ENCODE measurements around the gene TMEM63C.

Gene TMEM63C, protein sequence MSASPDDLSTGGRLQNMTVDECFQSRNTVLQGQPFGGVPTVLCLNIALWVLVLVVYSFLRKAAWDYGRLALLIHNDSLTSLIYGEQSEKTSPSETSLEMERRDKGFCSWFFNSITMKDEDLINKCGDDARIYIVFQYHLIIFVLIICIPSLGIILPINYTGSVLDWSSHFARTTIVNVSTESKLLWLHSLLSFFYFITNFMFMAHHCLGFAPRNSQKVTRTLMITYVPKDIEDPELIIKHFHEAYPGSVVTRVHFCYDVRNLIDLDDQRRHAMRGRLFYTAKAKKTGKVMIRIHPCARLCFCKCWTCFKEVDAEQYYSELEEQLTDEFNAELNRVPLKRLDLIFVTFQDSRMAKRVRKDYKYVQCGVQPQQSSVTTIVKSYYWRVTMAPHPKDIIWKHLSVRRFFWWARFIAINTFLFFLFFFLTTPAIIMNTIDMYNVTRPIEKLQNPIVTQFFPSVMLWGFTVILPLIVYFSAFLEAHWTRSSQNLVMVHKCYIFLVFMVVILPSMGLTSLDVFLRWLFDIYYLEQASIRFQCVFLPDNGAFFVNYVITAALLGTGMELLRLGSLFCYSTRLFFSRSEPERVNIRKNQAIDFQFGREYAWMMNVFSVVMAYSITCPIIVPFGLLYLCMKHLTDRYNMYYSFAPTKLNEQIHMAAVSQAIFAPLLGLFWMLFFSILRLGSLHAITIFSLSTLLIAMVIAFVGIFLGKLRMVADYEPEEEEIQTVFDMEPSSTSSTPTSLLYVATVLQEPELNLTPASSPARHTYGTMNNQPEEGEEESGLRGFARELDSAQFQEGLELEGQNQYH

DNA sequence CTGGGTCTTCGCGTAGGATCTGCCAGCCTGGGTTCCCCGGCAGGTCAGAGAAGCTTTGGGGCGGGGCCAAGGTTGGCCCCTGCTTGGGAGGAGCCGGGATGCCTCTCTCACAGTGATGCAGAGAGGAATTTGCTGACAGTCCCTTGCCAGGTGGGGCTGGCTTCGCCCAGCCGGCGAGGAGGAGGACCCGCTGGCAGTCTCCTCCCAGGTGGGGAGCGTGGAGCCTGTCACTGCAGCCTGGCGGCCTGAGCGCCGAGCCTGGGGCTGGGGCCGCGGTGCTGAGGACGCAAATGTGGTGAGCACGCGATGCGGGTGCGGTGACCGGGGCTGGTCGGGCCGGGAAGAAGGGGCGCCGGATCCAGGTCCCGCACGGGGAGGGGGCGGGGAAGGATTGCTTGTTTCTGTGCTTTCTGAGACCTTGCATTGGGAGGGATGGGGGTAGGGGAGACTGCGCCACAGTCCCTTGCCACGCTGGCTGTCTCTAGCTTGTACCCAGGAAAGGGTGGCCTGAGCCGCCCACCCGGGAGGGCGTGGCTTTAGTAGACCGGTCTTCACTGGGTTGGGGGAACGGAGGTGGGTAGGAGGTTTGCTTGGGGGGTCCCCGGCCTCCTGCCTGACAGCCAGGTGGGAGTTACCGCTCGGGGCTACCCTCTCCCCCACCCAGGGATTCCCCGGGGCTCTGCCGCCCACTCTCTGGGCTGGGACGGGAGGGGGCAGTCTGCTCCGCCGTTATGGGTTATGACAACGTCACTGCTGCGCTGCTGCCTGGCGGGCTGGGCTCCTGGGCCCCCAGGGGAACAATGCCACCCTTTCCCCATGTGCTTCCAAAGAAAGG lies at the start of gene TMEM63C:
Gene TMEM63C, plus strand, starts transcription at position 196 of the 835 bp plus-strand sequence. CDS start 37,016 bp downstream, outside the sequence.
- DNase-seq (ENCODE audit: low read depth), result no peak

DNA sequence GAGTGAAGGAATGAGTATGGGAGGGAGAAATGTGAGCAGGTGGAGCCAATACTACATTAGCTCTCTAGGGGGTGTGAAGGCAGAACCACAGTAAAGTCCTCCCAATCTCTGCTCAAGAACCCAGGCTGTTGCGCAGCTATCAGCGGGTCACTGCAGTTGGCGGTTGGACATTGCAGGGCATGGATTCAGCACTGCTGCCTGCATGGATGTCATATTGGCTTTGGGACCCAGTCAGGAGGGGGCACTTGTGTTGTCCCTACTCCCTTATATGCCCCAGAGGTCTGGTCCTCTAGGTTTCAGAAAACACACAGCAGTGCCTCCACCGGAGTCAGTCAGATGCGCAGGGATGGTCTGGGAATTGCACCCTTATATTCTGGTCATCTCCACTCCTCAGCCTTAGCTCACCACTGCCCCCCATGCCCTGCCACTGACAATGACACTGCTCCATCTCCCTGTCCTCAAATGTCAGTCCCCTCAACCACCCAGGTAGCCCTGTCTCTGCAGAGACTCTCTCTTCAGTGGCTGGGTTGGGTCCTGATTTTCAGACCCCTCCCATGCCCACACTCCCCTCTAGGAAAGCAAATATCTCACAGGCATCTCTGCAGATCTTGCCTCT lies 49.6 kb upstream of the TMEM63C start:
- DNase-seq (ENCODE audit: low read depth), result no peak

DNA sequence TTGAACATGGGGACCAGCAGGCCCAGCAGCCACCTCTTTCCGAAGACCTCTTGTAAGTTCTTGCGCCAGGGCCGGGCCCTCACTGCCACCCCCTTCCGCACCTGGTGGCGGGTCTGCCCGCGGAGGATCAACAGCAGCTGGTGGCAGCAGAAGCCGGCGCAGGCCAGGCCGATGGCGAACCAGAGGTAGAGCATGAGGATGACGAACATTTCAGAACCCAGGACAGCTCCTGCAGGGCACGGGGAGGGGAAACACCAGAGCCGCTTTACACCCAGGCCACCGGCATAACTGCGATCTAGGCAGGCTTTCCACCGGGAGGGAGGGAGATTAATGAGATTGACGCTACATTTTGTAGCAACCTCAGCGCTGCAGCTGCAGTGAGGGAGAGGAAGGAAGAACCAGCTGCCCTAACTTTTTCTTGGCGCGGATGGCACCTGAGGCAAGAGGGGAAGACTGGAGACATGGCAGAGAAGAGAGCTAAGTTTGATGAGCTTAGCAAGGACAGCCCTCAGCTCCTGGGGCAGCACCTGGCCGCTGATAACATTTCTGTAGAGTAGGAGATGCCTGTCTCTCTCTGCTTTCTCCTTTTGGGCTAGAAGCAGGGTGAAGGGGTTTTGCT lies 47.8 kb upstream of the TMEM63C start:
- DNase-seq (ENCODE audit: low read depth), result no peak

DNA sequence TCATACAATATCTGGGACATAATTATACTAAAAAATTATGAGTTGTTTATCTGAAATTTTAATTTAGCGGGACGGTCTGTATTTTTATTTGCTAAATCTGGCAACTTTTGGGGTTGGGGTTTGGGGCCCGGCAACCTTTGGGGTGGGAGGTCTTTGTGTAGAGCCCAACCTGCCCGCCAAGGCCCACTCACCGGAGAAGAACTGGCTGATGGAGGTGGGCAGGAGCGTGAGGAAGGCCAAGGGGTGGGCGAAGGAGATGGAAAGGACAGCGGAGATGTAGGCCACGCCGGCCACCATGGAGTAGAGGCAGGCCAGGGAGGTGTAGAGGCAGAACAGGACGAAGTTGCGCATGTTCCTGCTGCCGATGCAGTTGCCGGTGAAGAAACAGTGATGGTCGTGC lies 42.6 kb upstream of the TMEM63C start:
- no peak for DNase-seq (ENCODE audit: low read depth)

DNA sequence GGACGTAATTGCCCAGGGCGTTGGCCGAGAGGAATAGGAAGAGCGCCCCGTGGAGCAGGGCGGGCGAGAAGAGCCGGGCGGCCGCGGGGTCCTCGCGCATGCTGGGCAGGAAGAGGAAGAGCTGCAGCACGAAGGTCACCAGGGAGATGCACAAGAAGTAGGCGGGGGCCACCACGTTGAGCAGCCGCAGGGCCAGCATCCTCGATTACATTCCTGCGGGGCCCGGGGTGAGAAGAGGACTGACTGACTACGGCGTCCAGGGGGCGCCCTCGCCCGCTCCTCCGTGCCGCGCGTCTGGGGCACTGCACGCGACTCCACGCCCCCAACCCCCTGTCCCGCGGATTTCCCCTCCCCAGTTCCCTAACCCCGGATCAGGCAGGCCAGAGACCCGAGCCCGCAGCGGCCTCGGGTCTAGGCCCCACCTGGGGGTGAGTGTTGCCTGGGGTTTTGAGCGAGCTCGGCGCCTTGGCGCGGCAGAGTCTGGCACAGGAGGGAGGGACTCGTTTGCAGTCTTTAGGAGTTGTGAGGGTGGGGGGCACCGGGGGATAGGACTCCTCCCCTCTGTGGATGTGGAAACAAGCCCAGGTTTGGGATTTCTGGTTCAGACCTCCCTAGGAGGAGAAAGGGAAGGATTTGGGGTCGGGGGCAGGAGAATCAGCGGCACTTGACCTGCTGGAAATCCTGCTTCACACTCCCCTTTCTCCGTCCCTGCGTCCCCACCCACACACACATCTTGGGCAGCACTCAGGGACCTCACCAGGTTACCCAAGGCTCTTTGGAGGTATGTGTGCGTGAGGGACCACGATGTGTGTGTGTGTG lies 41.8 kb upstream of the TMEM63C start:
- DNase-seq (ENCODE audit: low read depth), result no peak

DNA sequence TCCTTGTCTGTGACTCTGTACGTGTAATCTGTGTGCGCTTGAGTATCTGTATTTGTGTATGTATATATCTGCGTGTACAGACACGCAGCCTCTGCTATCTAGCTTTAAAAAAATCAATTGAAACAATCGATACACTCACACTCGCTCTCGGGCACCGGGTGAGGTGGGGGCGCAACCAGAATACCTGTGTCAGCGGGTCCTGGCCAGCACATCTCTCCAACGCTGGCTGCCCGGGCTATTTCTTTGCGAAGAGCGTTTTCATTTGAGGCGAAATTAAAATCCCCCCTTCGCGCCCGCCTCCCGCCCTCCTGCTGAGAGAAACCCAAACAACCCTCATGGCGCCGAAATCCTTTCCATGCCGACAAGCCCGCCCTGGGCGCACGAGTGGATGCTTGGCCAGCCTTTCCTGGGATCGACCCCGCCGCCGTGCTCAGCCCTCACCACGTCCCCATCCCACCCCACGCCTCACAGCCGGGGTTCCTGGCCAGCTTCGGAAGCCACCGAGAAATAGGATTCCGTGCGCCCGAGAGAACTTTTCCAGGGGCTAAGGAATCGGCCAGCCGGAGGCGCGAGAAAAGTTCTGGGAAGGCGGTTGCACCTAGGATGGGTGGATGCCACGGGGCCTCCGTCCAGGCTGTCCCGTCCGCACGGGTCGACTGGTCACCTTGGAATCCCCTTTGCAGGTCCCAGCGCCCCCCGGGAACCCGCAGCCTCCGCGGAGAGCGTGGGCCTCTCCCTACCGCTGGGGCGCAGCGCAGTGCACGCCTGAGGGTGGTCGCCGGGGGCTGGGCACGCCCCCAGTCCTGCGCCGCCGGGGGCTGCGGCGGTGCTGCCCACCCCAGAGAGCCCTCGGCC lies 41.0 kb upstream of the TMEM63C start:
- no peak for DNase-seq (ENCODE audit: low read depth)

DNA sequence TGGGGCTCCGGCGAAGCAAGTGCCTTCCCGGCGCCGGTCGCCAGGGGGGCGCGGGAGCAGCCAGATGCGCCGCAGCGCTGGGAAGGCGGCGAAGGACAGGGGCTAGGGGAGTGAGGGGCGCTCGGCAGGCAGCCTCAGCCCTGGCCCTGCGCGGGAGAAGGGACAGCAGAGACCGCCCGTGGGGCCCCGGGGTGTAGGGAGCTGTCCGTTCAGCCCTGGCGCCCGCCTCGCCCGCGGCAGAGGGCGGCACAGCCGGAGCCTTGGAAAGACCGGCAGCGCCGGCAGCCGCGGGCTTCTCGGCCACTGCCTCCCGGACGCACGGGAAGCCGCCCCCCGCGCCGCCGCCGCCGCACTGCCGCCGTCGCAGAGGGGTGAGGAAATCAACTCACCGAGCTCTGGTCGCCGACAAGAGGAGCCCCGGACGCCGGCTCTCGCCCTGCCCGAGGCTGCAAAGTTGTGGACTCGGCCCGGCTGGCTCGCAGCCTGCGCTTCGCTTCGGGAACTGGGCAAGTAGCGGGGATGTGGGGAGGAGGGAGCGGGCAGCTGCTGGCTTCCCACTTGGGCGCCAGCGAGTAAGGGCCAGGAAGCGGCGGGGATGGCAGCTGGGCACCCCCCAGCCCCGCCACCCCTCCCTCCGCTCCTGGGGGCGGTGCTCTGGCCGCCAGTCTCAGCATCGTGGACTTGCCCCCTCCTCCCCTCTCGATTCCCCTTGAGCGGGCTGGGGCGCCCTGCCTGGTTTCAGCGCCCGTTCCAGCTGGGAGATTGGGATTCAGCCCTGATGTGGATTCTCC lies 40.2 kb upstream of the TMEM63C start, which contains the start of gene ZDHHC22:
Gene ZDHHC22, minus strand, starts transcription at position 578 of the 791 bp plus-strand sequence. CDS start 2,053 bp downstream, outside the sequence.
- no peak for DNase-seq (ENCODE audit: low read depth)

DNA sequence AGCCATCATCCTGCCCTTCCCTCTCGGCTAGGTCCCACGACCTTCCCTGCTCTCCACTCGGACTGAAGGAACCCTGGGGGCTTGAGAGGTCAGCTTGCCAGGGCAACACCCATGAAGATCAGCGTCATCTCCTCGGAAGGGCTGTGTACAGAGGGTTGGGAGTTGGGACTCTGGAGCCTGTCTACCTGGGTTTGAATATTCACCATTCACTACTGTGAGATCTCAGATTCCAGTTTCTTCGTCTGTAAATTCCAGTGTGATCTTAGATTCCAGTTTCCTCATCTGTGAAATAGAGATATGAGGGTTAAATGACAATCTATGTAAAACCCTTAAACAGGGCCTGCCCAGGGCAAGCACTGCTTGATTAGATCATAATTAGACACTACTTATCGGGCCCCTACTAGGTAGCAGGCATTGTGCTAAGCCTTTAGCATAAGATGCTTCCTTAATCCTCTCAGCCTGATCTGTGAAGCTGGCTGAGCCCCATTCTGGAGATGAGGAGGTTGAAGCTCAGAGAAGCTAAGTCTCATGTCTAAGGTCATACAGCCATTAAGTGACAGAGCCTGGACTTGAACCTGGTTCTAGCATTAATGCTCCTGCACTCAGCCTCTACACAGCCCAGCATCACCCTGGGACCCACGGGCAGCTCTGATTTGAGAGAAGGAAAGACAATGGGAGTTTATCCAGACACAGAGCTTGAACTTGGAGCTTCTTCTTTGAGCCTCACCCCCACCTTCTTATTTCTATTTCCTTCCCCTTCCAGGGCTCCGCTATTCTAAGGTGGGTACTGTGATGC lies 39.4 kb upstream of the TMEM63C start:
- DNase-seq (ENCODE audit: low read depth), result no peak

DNA sequence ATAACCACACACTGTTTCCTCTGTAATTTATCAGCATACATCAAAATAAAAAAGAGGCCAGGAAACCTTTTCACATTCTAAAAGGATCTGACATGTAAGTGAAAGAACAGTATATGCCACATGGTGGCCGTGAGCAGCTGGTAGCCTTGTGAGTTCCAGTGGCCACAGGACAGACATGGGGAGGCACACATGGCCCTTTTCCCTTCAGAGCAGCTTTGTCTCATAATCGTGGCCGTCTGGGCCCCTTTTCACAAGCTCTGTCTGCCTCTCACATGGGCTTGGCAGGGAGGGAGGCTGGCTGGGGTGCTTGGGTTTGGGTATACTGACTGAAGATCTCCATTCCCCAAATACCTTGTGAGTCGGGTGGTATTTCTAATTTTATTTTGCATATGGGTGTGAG lies 38.5 kb upstream of the TMEM63C start:
- no peak for DNase-seq (ENCODE audit: low read depth)

DNA sequence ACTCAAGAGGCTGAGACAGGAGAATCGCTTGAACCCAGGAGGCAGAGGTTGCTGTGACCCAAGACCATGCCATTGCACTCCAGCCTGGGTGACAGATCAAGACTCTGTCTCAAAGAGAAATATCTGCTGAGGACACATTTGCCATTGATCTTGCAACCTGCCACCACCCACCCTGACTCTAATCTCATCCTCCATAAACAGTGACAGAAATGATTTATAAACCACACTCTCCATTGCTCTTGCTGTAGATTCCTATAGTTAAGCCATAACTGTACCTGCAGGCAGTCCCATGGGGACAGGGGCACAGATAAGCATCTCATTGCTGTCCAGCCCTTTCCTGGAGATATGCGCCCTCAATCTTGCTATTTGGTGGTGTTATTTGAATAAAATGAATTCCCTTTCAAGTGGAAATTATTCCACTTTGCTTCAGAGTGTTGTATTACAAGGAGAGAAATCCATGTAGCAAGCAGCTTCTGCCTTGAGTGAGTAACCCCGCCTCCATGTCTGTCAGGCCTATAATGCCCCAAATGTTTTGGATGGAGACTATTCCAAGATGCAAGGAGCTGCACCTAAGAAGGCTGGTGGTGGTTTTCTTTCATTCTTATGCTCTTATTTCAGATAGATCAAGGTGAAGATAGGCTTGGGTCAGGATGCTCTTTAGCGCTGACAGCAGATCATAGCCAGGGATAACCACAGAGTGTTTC lies 37.0 kb upstream of the TMEM63C start:
- DNase-seq (ENCODE audit: low read depth), result no peak

DNA sequence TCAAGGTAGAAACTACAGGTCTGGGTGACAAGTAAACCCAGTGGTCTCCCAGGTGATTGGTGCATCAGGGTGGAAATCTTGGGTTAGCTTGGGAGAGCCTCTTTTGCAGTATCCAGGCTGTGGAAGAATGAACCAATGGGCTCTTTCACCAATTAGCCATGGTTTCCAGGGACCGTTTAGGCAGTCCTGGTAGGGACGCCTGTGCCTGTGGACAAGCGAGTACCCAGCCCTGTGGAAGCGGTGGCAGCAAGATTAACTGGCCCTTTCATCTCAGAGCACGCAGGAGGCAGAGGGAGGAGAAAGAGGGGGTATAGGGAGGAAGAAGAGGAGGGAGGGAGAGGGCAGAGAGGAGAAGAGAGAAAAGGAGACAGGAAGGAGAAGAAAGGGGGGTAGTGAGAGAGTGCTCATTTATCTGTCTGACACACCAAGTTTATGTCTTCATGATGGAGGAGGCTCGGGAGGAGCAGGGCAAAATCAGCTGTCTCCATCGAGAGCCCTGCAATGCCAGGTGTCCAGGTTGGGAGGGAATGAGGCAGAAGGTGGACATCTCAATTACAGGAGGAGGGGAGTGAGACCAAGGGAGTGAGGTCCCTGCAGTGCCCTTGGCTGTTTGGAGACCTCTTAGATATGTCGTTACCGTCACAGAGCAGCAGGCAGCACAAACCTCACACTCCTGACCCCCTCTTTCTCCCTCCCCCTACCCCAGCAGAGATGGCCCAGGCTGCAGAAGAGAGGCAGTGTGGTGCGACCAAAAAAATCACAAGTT lies 35.4 kb upstream of the TMEM63C start:
- DNase-seq (ENCODE audit: low read depth), result no peak

DNA sequence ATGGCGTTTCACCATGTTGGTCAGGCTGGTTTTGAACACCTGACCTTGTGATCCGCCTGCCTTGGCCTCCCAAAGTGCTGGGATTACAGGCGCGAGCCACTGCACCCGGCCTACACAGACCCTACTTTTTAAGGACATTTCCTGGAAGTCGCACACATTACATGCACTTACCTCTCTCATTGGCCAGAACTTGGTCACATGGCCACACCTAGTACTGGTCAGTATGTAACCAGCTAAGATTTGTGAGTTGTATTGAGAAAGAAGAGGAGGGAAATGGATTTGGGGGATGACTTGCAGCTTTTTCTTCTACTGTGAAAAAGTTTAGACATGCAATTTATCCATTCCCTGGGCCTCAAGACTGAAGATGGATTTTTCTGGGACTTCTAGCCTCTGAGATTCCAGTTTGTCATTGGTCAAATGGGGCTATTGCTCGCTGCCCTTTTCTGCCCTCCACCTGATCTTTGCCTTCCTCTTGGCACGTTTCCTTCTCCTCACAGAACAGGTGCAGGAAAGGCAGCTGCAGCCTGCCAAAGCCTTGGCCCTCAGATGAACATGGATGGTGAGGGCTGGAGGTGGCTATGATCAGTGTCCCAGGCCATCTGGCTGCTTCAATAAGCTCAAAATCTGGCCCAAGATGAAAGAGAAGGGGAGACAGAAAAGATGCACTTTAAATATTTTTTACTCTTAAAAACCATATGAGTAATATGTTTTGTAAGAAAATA lies 32.9 kb upstream of the TMEM63C start:
- no peak for DNase-seq (ENCODE audit: low read depth)

DNA sequence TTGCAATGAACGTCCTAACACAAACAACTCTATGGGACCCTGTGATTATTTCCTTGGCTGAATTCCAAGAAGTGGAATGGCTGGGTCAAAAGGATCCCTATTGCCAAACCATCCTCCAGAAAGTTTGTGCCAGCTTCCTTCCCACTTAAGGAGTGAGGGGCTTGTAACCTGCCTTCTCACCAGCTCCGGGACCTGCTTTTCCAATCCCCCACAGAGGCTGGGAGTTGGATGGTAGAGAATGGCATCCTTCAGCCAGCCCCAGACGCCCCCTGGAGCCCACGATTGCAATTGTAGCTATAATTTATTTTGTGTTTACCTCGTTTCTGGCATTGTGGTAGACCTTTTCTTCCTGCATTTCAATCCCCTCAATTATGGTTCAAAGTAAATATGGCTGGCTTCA lies 30.4 kb upstream of the TMEM63C start:
- DNase-seq (ENCODE audit: low read depth), result no peak

DNA sequence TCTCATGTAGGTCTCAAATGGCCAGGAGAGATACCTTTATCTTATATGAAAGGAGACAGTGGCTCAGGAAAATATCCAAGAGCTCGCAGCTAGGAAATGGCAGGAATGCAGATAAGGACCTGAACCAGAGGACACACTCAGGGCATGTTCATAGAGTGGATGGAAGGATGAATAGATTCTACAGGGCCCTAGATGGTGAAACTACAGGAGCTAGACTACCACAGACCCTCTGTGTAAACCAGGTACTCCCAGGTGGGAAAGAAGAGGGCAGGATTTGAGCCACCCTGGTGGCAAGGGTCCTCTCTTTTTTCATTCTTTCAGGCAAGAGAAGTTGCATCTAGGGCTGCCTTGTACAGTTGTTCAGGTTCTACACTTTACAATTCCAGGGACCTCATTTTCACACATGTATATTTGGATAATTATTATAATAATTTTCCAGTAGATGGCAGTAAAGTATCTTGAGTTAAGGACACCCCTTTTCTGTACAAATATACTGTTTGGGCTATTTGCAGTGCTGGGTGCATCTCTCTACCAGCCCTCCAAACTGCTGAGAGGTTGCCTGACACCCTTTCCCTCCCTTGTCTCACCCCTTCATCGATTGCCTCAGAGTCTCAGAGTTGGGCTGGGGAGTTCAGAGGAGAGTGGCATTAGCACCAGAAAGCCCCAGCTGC lies 29.5 kb upstream of the TMEM63C start:
- DNase-seq (ENCODE audit: low read depth), result no peak

DNA sequence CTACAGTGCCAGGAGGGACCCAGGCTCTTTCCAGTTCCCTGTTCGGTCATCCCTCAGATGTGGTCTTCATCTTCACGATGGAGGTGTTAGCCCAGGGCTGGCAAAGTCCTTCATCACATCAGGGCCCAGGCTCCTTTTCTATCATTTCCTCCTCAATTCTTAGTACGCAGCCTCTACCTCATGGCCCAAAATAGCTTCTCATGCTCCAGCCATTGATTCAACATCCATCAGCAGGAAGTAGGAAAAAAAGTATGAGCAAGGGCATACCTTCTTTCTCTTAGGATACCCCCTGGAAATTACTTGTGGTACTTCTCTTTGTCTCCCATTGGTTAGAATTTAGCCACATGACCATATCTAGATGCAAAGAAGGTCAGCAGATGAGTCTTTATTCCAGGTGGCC lies 27.8 kb upstream of the TMEM63C start:
- DNase-seq (ENCODE audit: low read depth), result no peak
